GM18498 (cell line): ENCODE measurements around the gene NAPB.

Source experiments
- ATAC-seq: cut with Tn5 transposase; IDR thresholded peaks from one replicate; pipeline ENCODE4 v1.9.1; 2021; ENCODE audit warnings: mild to moderate bottlenecking, moderate library complexity; ENCODE audit not compliant: unreplicated experiment

Gene NAPB

DNA sequence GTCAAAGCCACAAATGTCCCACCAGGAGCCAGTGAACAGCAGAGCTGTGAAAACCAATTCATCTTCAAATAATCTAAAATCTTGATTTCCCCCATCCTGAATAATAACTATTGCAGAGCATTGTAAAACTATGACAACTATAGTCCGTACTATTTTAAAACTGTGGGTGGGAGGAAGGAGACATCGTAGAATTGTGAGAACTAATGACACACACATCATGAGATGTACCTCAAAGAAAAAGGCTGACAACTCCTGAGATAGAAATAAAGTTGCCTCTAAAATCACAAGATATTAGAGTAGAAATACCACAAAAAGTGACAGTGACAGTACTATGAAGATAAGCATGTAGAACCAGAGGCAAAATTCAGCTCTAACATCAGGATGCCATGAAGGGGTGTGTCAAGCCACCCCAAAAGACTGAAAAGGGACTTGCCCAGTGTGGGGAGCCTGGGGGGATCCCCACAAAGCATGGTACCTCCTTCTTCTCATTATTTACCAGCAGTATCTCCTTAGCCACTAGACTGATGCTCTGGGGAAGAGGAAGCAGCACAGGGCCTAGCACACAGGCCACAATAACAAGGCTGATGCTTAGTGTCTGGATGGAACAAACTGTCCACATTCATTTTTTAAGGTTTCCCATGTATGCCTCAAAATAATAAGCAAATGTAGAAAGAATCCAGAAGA is 13.4 kb downstream of the NAPB start:
- ATAC-seq: peak; percentile 80

DNA sequence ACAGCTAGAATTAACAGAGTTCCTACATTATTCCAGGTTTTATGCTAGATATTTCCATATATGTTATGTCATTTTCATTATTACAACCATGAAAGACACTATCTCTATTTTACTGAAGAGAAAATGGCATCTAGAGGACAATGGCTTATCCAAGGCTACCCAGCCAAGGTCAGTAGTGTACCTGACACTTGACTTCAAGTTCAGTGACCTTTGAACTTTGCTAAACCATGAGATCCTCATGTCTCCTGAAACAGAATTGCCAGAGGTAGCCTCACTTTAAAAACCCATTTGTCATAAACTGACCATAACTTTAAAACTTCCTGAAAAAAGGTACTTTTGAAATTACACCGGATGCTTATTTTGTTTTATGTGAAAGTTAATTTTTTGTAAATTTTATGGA is 14.4 kb downstream of the NAPB start:
- ATAC-seq: no peak

DNA sequence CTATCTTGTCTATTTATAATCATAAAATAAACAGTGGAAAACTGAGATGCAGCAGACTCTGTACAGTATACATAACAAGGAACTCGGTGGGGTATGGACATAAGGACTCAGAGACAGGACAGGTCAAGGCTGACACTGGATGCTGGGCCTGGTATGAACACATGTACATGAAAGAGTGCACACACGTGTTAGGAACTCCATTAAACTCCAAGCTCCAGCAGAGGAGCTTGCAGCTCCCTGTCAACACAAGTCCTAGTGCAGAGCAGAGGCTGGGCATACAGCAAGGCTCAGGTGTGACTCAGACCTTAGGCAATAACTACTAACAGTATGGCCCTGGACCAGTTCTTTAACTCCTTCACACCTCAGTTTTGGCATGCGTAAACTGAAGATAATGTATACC is 17.1 kb downstream of the NAPB start:
- no peak for ATAC-seq

DNA sequence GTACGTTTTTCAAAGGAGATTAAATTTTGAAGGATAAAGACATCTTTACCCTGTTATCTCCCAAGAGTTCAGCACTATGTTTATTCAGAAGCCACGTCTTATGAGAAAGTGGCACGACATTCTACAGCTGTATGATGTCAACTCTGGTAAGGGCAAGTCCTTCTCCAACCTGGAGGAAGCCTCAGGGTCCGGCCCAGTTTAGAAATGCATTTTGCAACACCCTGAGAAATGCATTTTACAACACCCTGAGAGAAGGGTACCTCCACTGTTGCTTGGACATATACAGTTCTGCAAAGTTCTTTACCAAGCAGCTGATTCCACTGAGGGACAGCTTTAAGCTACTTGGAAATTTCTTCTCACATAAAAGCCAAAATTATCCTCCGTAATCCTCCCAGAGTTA is 17.5 kb downstream of the NAPB start:
- no peak for ATAC-seq

DNA sequence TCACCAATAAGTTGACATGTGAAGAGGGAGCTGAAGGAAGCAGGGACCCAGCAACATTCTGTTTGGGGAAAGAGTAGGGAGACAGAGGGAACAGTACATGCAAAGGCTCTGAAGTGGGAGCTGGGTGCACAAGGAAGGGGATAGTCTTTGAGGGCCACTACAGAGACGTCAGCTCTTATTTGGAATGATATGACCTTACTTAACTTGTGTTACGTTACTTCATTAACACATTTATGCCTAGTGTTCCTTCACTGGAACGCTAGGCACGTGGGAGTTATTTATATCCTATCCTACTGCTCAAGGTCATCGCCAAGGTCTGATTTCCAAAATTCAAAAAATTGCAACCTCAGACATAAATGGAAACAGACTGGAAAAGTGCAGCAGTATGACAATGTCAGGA is 20.2 kb downstream of the NAPB start:
- ATAC-seq: no peak

DNA sequence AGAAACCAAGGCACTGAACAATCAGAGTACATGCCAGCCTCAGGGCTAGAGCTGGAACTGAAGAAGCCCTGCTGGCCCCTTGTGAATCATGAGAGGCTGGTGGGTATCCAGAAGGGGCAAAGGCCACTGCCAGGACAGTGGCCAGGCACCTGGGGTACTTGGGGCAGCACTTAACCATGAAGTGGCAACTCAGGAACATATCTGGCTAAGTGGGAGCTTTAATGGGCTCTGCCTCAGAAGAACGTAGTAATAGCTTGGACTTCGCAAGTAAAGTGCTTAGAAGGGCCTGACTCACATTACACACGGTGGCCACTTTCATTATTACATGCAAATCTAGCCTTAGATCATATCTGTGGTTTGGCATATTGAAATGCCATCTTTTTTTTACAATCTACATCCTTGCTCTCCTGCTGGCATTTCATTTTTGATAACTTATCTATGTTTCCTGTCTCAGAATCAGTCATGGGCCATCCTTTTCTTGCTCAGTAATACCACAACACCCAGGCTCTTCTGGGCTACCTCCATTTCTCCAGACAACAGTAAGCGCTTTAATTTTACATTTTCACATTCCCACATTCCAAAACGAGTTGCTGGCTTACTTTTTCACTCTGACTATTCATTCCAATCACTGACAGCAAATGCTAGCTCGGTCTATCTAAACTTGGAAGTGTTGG is 21.6 kb downstream of the NAPB start:
- ATAC-seq: peak; percentile 66

DNA sequence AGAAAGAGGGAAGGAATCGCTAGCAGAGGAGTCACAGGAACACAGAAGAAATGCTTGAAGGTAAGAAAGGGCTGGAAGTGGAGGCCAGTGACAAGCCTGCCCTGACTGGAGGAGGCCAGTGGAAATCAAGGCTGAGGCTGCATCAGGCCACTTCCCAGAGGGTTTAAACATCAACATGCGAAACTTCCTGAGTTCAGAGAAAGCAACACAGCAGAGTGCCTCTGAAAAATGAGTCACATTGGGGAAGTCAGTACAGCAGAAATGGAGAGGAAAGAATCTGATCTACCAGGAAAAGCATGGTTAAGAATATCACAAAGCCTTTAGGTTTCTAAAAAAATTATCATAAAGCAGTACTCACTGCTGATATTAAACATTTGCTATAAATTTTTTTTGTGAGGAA is 23.3 kb downstream of the NAPB start:
- ATAC-seq: no peak

DNA sequence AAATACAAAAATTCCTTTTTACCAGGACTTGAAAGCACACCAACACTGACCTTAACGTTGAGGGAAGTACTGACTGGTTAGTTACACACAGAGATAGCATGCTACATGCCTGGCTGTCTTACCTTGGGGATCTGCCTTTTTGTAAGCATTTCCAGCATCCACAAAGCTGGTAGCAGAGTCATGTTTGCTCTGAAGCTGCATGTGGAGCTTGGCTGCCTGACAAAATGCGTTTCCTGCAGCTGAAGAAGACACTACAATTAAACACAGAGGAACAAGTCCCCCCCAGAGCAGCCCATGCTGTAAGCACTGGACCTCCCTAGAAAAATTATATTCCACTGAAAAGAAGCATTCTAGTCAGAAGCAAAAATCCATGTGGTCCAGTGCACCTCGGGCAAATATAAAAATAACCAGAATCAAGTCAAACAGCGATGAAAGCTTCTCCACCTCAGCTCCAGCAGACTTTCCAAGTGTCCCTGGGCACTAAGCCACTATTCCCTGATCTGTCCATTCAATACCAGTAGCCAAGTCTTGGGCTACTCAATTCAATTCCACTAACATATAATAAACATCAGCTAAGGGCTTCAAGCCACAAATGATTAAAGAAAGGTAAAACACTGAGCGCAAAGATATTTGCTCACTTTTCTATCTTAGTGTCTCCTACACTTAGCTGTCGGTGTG is 24.2 kb downstream of the NAPB start:
- ATAC-seq: no peak

DNA sequence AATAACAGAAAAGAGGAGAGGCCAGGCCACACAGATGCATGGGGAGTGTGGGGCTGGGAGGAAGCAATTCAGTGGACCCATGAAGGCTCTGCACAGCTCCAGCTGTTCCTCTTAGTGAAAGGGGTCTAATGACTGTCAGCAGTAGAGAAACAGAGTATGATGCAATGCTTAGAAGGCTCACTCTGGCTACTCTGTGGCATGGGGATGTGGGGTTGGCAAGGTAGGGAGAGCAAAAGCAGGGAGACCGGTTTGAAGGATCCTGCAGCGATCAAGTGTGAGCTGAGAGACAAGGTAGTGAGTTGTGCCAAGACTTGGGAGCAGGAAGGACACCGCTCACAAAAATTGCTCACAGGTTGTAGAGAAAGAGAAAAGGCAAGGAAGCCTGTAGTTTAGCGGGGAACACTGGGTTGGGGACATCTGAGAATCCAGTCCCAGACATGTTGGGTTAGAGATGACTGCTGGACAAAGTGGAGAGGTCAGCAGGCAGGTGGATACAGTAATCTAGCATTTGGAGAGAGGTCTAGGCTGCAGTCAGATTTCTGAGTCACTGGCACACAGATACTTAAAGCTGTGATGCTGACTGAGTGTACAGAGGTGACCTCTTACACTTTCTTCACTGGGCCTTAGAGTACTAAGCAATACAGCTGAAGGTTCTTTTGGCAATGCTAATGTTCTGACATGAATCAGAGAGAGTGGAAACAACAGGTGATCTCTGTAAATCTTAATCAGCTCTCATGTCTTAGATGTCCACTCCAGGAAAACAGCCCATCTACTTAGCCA is 27.1 kb downstream of the NAPB start:
- no peak for ATAC-seq

DNA sequence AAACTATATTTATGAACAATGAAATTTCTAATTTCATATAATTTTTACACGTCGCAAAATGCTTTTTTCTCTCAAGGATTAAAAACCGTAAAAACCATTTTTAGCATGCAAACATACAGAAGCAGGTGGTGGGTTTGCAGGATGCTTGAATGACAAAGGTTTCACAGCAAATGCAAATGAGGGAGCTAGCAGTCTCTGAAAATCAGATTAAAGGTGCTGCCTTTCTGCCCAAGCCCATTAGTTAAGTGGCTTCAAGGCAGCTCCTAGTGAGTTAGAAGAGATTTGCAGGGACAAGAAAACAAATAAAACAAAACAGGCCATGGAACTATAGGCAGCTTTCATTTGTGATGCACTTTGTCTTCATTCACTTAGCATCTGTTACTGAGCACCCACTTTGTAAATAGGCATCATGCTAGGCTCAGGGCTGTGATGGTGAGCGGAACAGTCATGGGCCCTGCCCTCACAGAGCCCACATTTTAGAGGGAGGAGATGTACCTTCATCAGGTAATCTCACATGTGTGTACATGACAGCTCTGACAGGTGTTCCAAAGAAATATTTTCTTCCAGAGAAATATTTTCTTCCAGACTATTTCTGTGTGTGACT is 29.5 kb downstream of the NAPB start:
- no peak for ATAC-seq

DNA sequence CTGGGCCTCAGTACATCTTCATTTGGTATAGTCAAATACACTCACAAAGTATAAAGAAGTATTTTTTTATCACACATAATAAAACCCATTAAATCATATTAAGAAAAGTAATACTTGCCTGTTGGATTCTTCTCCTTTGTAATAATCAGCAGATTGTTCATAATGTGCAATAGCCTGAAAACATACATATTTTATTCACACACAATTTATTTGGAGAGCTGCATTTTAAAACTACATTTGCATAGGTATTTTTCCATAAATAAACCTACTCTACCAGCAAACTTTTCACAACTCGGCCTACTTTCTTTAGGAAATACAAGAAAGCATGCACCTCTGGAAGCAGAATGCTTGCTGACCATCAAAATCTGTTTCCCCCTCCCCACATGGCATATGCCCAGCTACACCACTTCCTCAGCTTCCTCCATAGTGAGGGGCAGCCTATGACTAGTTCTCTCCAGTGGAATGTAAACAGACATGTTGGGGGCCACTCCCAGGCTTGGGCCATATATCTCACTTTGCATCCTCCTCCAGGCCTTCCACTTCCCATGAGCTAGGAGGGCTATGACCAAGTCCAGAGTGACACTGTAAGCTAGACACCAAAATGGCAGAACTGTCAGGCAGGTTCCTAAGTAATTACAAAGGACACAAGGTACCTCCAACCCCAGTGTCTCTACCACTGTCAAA is 31.1 kb downstream of the NAPB start:
- ATAC-seq: no peak

DNA sequence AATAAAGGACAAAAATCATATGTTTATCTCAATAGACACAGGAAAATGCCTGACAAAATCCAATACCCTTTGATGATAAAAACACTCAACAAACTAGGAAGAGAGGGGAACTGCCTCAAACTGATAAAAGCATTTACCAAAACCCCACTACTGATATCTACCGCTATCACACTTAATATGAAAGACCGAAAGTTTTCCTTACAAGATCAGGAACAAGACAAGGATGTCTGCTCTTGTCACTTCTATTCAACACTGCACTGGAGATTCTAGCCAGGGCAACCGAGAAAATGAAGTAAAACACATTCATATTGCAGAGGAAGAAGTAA is 34.2 kb downstream of the NAPB start:
- no peak for ATAC-seq

DNA sequence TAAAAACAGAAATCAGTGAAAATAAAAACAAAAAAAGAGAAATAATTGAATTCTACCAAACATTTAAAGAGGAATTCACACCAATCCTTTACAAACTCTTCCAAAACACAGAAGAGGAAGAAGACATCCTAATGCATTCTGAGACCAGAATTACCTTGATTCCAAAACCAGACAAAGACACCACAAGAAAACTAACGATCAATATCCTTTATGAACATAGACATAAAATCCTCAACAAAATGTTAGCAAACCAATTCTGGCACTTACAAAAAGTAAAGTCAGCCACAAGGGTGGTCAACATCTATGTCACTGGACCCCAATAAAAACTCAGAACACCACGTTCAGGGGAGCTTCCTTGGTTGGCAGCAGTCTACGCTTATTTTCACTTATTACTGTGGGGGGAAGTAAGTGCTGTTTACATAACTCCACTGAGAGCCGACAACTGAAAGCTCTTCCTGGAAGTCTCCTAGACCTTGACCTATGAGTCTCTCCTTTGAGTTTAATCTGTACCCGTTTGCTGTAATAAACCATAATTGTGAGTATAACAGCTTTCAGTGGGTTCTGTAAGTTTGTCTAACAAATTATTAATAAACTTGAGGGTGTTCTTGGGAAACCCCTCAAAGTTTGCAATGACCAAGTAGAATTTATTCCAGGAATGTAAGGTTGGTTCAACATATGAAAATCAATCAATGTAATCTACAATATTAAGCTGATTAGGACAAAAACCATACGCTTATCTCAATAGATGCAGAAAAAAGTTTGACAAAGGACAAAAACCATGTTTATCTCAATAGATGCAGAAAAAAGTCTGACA is 34.8 kb downstream of the NAPB start:
- no peak for ATAC-seq

DNA sequence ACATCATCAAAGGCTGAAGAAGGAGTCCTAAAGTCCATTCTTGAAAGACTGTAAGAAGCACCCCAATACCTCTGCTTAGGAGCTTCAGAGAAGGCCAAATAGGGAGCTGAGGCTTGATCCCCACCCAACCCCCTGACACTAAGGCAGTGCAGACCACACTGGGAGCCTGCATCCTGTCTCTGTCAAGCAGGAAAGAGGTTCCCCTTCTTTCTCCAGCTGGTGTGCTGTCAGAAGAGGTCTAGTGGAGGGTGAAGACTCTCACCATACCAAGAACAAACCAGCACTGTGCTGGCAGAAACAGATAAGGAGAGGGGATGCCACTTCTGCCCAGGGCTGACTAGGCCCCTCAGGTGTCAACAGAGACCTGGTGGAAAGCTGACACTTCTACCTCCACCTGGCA is 39.4 kb downstream of the NAPB start:
- no peak for ATAC-seq

DNA sequence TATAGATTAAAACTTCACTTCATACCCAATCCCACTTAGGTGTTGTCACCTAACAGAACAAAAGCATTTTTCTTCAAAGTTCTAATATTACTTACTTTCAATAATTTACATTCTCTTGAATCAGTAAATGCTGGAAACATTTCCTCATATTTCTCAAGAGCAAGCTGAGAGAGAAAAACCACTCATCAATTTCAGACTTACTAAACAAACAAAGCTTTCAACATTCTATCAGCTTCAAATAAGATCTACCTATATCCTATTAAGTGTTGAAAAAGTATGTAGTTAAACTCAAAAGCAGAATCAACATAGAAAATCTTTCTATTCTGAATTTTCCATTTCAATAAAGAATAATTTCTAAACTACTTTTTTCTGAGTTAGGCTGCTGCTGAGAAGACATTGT is 41.5 kb downstream of the NAPB start:
- no peak for ATAC-seq

DNA sequence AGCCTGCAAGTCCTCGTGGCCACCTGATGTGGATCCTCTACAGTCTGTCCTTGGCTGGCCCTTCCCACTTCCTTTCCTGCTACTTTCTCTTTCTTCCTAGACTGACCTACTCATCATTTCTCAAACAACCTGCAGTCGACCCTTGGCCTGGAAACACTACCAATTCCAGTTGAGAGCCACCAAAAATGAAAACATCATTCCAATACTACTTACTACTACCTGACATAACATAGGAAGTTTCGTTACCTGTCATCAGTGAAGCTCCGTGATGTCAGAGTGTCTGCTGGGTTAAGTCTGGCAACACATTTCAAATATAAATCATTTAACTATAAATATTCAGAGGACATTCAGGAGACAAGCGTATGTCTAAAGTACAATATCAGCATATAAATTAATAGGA is 45.5 kb downstream of the NAPB start:
- ATAC-seq: no peak

DNA sequence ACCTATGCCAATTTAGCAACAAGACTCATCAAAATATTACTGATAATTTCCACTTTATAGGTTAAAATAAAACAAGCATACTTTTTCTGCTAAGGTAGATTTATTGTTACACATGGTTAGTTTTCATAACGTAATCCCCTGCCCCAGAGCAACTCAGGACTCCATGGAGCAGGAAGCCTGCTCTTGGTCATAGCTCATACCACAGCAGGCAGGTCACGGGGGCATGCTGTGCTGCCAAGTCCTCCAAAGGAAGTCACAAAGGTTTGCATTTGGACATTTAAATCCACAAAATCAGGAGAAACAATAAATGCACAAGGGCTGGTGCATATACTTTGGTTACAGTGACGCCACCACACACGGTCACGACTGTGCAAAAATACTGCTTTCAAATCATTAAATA is 46.8 kb downstream of the NAPB start:
- ATAC-seq: no peak

DNA sequence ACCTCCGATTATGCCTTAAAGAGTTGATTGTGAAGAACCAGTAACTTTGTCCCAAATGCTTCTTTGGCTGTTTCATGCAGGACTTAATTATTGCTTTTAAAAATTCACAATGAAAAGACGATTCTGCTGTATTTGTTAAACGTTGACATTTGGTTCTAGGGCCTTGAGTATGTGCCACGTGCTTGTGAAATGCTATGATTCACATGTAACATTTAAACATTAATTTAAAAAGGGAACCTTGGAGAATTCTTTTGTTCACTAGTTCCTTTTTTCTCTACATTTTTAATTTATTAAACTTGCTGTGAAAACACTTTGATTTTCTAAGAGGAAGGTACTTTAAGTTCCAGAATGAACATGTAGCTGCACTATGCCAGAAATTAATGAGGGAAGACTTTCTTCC is 49.8 kb downstream of the NAPB start:
- no peak for ATAC-seq

DNA sequence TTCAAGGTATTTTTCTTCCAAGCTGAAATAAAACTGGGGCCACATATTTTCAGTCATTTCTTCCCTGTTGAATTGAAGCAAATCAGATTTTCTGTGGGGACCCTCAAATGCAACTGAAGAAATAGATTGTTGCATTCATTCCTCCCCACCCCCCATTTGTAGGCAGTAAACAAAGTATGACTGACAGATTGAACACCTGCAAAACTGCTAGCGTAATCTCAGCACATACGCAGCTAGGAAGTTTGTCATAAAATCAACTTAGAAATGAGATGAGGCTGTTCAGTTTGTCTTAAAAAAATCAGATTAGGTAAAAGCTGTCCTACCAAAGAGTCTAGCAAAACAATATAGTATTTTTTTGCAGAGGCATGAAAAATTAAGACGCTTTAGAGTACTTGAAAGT is 50.4 kb downstream of the NAPB start:
- no peak for ATAC-seq

DNA sequence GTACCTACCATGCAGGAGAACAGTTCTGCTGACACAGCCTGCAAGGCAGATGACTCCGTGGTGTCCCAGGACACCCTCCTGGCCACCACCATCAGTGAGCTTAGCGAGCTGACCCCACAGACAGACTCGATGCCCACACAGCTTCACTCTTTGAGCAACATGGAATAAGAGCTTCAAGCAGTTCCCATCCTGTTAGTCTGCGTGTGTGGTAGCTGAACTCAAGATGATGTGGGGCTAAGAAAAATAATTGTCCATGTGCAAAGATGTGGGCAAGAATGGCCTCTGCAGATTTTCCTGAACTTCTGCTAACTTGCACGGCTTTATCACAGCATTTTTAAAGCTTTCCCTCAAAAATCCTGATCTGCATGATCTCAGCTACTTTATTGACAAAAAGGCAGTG is 51.0 kb downstream of the NAPB start:
- no peak for ATAC-seq
